SH-SY5Y (cell line): ENCODE data around the gene CACNA1I.

Source experiments
- GATA2 ChIP-seq: IDR thresholded peaks from 2 replicates; pipeline ENCODE4 v1.6.1; 2011; ENCODE audit warnings: mild to moderate bottlenecking, low read depth, low read length
- GATA3 ChIP-seq: IDR thresholded peaks from 2 replicates; pipeline ENCODE4 v1.6.1; 2011; ENCODE audit warnings: low read depth, mild to moderate bottlenecking, low read length, moderate library complexity

- TF ChIP-seq GATA3, result no peak
- TF ChIP-seq GATA2, result no peak
Observed at GRCh38 chr22:39682994-39683393, 112.4 kb downstream of the CACNA1I start.
